Left hindlimb (tissue), 1 donor: ENCODE data around the gene PLA2G12A.

Experiments
- DNase-seq: peaks from one replicate; pipeline ENCODE4 v3.0.0-alpha.2; 2018

The PLA2G12A gene

GRCh38 chr4:109729718-109730618 is at the start of gene PLA2G12A:
Gene PLA2G12A, minus strand, starts transcription at chr4:109730070. Its CDS starts 261 bp downstream, at chr4:109729809.
- DNase-seq = peak; percentile 82

GRCh38 chr4:109764789-109765402 is 35.0 kb upstream of the PLA2G12A start:
- DNase-seq = no peak

- no peak for DNase-seq
Measured at GRCh38 chr4:109764376-109764775, 34.5 kb upstream of the PLA2G12A start.

- DNase-seq = no peak
Measured at GRCh38 chr4:109760682-109761081, 30.8 kb upstream of the PLA2G12A start.

GRCh38 chr4:109755656-109756055 is 25.8 kb upstream of the PLA2G12A start:
- DNase-seq = no peak

GRCh38 chr4:109754093-109754857 is 24.4 kb upstream of the PLA2G12A start:
- no peak for DNase-seq

- no peak for DNase-seq
Measured at GRCh38 chr4:109752525-109752924, 22.7 kb upstream of the PLA2G12A start.

GRCh38 chr4:109751852-109752251 is 22.0 kb upstream of the PLA2G12A start:
- no peak for DNase-seq

GRCh38 chr4:109750652-109751244 is 20.9 kb upstream of the PLA2G12A start:
- DNase-seq = no peak

GRCh38 chr4:109749388-109750082 is 19.7 kb upstream of the PLA2G12A start:
- DNase-seq = no peak

- DNase-seq = no peak
Measured at GRCh38 chr4:109748114-109748513, 18.2 kb upstream of the PLA2G12A start.

GRCh38 chr4:109746728-109747127 is 16.9 kb upstream of the PLA2G12A start:
- no peak for DNase-seq

- DNase-seq = no peak
Measured at GRCh38 chr4:109745830-109746229, 16.0 kb upstream of the PLA2G12A start.

- no peak for DNase-seq
Measured at GRCh38 chr4:109739547-109739946, 9.7 kb upstream of the PLA2G12A start.

GRCh38 chr4:109738104-109738872 is 8.4 kb upstream of the PLA2G12A start:
- no peak for DNase-seq

GRCh38 chr4:109735566-109736365 is 5.9 kb upstream of the PLA2G12A start:
- DNase-seq = no peak

- DNase-seq = no peak
Measured at GRCh38 chr4:109733728-109734127, 3.9 kb upstream of the PLA2G12A start.

GRCh38 chr4:109730619-109731545 is 1.0 kb upstream of the PLA2G12A start:
- no peak for DNase-seq

- no peak for DNase-seq
Measured at GRCh38 chr4:109729117-109729717, 653 bp downstream of the PLA2G12A start.
